GM12891 (cell line): Measurements from ENCODE around the gene JAZF1.

Experiments used
- PAX5 ChIP-seq: IDR thresholded peaks from 2 replicates; pipeline ENCODE4 v1.6.1; 2011; ENCODE audit warnings: low read length, moderate library complexity, mild to moderate bottlenecking; ENCODE audit not compliant: insufficient read depth, severe bottlenecking
- POLR2A ChIP-seq: IDR thresholded peaks from 2 replicates; pipeline ENCODE4 v1.6.1; 2011; ENCODE audit warnings: low read depth, low read length, control low read depth
- POLR2AphosphoS5 ChIP-seq: IDR thresholded peaks from 2 replicates; pipeline ENCODE4 v1.6.1; 2011; ENCODE audit warnings: low read depth, low read length, control low read depth
- POU2F2 ChIP-seq: IDR thresholded peaks from 2 replicates; pipeline ENCODE4 v1.6.1; 2011; ENCODE audit warnings: low read depth, mild to moderate bottlenecking, control low read depth, low read length, moderate library complexity
- TAF1 ChIP-seq: IDR thresholded peaks from 2 replicates; pipeline ENCODE4 v1.6.1; 2011; ENCODE audit warnings: low read depth, low read length, control low read depth

GRCh38 chr7:27872356-27873275, 308.0 kb downstream of the JAZF1 start:
- no peak for TF ChIP-seq POLR2A
- no peak for TF ChIP-seq PAX5
- no peak for TF ChIP-seq POLR2AphosphoS5
- no peak for TF ChIP-seq TAF1
- TF ChIP-seq POU2F2 = no peak
